Amniotic stem cell (primary cell): ENCODE measurements around the gene FOXP1.
A peak's percentile ranks its signal among the peaks of the same experiment; 100 is the strongest.

Experiments used
- DNase-seq: peaks from one replicate; lab custom pipeline; 2025; lab: John Stamatoyannopoulos, UW

FOXP1 gene

DNA sequence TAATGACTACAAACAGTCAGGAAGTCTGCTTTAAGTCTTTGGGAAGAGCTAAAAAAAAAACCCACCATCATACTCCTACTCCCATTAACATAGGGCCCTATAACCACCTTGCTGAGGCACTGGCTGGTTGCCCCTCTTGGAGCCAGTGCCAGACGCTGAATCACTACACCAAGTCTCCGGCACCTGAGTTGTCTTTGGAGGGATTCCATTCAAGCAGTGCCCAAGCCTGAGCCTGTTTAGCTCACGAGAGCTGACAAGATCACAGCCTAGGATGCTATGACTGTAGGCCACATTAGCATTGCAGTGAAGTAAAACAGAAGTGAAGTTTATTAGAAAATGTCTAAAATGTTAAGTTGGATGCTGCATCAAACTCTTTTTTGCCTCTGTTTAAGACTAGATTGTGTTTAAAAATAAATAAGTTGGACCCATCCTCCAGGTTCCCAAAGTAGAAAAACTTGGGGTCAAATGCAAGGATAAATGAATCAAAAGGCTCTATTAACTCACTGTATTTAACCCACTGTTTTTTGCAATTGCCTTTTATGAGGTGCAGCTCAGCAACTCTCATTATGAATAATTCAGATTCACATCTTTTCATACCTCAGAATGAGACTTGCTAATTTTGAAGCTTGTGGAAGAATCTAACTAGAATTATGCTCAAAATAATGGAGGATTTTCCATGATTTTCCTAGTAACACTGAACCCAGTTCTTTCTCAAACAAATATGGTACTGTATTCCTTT is 461.9 kb downstream of the FOXP1 start:
- no peak for DNase-seq

- DNase-seq: no peak
These were observed 463.5 kb downstream of the FOXP1 start for GRCh38 chr3:71120012-71120411.

DNA sequence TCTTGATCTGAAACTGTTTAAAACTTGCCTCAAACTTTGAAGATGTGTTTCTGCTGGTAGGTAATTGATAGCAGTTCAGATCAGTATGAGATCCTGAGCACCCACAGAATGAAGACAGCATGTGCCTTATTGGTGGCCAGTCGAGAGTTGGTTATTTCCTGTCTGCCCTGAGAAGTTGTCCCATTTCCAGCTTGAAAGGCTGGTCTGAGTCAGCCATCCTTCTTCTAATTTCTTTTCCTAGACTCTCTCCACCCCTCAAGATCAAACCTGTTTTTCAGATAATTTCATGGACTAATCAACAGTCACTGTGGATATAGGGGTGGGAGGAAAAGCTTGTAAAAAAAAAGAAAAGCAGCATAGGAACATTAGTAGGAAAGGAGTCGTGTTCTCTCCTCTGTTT is 464.4 kb downstream of the FOXP1 start:
- no peak for DNase-seq

- DNase-seq: no peak
These were observed 465.1 kb downstream of the FOXP1 start for GRCh38 chr3:71118436-71118835.

GRCh38 chr3:71117572-71118247 is 465.8 kb downstream of the FOXP1 start:
- no peak for DNase-seq

GRCh38 chr3:71114610-71115009 is 468.9 kb downstream of the FOXP1 start:
- no peak for DNase-seq

DNA sequence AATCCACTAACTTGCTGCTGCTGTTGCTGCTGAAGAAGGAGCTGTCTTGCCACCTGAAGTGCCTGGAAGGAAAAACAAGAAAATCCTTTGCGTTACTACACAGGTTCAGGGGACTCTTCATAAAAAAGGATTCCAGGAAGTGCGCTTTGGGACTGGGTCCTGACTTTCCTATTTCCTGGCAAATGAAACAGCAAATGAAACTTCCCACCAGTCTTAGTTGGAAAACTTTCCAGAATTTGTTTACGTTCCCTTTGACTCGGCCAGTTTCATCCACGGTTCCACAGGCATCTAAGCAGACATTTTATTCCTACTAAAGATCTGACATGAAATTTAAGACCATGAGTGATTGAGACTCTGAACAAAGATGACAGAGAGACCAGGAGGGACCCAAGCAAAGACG is 471.0 kb downstream of the FOXP1 start:
- no peak for DNase-seq

GRCh38 chr3:71111784-71112440 is 471.6 kb downstream of the FOXP1 start:
- peak; percentile 66 for DNase-seq

GRCh38 chr3:71110385-71111222 is 472.9 kb downstream of the FOXP1 start:
- no peak for DNase-seq

GRCh38 chr3:71109977-71110285 is 473.6 kb downstream of the FOXP1 start:
- DNase-seq: no peak

- peak; percentile 55 for DNase-seq
These were observed 474.1 kb downstream of the FOXP1 start for GRCh38 chr3:71109241-71109976.

DNA sequence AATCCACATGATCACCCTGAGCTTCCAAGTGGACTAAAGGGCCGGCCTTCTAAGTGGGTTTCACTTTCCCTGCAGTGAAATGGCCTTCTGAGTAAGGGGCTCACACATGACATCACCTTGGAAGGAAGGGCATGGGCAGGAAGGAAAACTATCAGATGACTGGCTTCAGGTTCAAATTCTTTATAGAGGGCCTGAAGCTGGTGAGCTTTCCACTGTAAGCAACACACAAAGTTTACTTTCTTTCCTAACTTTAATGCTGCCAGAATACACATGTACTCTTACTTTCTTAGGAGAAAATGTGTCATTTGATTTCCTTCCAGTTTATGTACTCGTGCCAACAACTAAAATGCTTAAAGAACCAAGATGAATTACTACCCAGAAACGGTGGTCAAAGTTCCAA is 475.6 kb downstream of the FOXP1 start:
- DNase-seq: no peak

DNA sequence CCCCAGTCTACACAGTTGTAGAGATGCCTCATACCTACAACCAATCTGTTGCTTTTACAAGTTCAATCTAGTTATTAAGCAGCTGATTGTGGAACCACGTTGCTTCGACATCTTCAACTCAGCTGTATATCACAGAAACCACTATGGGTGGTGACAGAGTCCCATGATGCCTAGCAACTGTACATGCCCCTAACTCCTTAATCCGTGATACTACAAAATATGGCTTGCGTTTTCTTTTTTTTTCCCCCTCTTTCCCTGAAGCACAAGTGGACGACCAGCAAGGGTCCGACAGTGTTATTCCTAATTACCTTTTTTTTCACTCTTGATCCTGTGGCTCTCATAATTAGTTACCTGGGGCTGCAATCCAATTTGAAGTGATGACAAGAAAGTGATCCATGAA is 478.6 kb downstream of the FOXP1 start:
- DNase-seq: no peak

- no peak for DNase-seq
These were observed 479.0 kb downstream of the FOXP1 start for GRCh38 chr3:71104556-71104955.

DNA sequence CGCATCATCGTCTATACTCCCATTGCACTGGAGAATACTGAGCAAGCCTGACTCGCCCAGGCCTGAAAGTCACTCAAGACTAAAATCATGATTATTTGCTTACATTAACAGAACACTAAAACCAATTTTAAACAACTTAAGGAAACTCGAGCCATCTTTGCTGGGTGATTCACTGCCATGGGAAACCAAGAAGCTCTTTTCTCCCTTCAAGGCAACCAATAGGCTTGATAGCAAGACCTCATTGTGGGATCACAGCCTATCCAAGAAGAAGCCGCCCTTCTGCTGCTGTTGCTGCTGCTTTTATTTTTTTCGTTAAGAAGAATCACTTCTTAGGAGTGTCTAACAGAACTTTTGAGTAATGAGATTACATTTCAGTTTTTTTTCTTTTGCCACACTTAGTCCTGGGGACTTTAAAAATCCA is 479.4 kb downstream of the FOXP1 start:
- peak; percentile 83 for DNase-seq

- peak; percentile 20 for DNase-seq
These were observed 480.1 kb downstream of the FOXP1 start for GRCh38 chr3:71103430-71103921.

DNA sequence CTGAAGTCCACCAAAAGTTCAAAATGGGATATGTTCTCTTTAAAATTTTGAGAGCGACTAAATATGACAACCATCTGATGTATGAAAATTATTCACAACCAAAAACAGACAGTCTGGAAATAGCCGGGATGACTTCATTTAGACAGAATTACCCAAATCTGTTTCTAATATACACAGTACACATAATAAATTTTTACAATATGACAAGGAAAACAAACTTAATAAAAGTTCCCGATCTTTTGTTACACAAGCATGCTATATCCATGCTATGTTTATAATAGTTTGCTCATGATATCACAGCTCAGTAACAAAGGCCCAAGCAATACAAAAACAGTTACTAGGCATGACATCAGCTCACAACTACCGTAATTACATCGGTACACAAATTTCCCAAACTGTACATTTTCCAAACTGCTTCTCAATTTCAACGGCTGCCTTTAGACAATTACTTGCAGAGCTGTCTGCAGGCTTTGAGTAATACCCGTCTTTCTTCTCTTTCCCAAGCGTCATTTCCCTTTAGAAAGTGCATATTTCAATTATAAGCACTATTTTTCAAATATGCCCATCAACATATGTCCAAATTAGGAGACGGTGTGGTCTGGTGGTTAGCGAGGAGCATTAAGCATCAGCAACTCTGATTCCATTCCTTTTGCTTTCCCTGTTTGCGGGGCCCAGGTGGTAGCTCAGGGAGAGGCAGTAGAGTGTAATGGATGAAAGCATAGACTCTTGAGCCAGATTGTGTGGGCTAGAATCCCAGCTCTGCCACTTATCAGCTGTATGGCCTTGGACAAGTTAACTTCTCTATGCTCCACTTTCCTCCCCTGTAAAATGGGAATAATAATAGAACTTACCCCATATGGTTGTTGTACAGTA is 481.2 kb downstream of the FOXP1 start:
- DNase-seq: peak; percentile 84

- no peak for DNase-seq
These were observed 481.9 kb downstream of the FOXP1 start for GRCh38 chr3:71101626-71102025.

- DNase-seq: peak; percentile 47
These were observed 482.5 kb downstream of the FOXP1 start for GRCh38 chr3:71101014-71101413.

DNA sequence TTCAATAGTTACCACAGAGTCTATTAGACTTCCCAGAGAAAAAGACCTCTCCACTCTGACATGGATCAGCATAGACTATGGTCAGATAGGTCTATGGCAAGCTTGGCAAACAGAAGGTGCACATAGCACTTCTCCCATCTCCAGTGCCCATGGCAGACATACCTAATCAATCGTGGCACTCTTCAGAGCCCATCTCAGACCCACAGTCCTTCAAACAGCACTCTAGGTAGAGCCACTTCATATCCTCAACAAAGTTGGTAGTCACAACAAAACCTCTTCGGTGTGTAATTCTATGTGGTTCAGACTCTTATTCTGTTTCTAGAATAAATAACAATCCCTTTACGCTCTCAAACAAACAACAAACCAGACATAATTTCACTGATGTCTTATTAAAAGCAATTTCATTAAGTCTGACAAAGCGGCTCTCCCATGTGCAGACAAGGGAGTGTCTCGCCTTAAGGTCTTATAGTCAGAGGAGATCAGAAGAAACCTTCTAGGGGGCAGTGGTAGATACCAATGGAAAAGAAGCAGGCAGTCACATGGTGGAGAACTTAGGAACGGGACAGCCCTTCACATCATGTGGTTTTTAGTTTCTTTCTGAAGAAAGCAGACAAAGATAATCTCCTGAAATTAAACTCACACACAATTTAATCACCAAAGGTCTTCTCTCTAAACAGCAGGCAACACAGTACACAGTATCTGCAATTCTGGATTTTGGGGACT is 483.4 kb downstream of the FOXP1 start:
- DNase-seq: no peak
